Stimulated activated CD8-positive, alpha-beta memory T cell treated with anti-CD3 and anti-CD28 coated beads, Interleukin-15, amount 100 ng/mL, for 24 hours (primary cell): ENCODE results near the gene SDK1.
"Not testable (repeated sequence)": the region's sequence is repeated elsewhere in the genome, so short reads cannot be mapped to it uniquely, and the experiment has no call there.

Source experiments
- DNase-seq: peaks from one replicate; pipeline ENCODE4 v3.0.0-alpha.2; 2020; ENCODE audit warnings: low read depth

SDK1 gene

GRCh38 chr7:4227105-4228010 is 926.3 kb downstream of the SDK1 start:
- no peak for DNase-seq

DNA sequence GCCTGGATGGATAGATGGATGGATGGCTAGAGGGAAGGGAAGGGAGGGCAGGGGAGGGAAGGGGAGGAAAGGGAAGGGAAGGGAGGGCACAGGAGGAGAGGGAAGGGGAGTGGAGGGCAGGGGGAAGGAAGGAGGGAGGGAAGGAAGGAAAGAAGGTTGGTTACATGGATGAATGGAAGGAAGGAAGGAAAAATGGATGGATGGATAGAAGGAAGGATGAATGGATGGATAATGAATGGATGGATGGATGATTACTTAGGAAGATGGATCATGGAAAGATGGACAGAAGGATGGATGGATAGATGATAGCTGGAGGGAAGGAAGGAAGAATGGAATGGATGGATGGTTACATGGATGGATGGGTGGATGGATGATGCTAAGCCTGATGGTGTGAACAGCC is 929.3 kb downstream of the SDK1 start:
- DNase-seq, result no peak

GRCh38 chr7:4233146-4233545 is 932.1 kb downstream of the SDK1 start:
- DNase-seq, result no peak

DNA sequence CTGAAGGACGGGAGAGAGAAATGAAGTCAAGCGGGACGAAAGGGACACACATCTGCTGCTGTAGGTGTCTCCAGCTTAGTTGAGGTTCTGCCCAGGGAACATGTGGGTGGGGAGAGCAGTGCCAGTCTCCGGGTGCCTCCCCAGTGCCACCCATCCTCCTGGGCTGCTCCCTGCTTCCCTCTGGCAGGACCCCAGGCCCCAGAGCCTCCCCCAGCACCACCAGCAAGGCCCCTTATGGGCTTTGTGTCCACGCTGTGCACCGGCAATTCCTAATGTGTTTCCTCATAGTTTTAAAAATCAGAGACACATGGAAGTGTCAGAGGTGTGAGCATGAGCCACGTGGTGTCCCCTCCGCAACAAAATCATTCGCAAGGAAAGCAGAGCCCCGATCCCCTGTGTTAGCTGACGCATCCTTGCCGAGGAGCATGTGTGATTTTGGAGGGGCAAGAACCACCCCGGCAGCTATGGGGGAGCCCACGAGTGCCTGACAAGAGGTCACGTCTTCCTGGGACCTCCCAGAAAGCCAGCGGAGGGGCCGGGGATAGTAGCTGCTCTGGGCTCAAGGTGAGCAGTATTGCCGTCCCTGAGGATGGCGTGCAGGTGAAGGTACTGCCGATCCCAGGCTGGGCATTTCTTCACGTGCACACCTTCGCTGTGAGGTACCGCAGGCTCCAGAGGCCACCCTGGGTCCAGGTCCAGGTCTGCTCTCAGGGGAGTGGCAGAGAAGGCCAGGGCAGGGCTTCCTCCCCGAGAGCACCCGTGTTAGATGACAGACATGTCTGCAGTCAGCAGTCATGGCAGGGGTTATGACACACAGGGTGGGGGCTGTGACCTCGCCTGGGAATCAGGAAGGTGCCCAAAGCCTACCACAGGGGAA is 932.8 kb downstream of the SDK1 start:
- DNase-seq, result no peak

DNA sequence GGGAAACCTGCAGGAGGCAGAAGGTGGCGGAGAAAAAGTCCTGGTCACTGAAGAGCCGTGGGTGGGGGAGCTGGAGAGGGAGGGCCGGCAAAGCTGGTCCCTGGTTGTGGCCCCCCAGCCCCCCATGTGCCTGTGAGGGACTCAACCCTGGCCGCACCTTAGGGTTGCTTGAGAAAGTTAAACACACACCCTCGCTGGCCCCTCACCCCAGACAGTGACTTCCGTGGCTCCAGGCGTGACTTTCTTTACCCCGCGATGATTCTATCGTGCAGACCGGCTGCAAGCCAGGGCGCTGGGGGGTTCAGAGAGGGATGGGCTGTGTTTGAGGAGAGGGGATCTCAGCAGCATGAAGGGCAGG is 933.4 kb downstream of the SDK1 start:
- DNase-seq, result no peak

DNA sequence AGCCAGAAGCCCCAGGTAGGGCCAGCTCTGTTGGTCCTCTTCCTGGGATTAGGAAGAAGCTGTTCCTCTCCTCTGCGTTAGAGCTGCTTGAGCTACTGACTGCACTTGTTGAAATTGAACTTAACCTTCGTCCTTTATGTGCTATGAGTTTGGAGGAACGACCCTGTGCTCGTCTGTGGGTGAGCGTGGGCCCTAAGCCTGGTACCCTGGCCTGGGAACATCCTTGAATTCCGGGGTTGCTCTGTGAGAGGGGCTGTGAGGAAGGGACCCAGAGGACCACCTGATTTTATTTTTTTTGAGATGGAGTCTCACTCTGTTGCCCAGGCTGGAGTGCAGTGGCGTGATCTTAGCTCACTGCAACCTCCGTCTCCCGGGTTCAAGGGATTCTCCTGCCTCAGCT is 933.8 kb downstream of the SDK1 start:
- DNase-seq, result no peak

DNA sequence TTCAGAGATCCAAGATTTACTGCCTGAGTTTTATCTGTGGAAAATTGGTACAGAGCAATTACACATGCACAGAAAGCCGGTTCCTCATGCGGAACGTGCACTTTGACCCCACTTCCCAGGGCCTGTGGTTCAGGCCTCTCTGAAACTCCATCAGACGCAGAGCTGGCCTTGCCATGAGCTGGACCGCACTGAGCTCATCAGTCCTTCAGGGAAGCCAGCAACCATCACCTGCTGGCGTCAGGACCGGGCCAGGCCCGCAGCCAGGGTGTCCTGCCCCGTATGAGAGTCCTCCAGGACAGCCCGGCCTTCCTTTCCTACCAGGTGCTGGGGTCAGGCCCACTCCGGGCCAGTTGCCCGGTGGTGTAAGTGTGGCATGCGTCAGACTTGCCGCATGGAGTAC is 934.5 kb downstream of the SDK1 start:
- DNase-seq, result no peak

DNA sequence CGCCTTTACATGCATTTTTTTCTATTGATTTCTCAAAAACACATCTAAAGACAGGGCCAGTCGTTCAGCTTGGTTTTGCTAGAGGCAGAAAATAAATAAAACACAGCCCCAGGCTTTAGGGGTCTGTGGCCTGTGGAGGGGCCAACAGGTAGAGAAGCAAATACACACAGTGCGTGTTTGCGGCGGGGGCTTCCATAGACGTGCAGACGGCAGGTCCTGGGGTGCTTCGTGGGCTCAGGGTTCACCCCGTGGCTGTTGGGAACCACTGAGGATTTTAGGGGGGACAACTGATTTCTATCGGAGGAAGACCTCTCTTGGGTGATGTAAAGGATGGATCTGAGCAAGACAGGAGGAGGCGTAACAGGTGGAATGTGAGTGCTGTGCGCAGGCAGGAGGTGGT is 935.3 kb downstream of the SDK1 start:
- DNase-seq, result no peak

- not testable (repeated sequence) for DNase-seq
Observed at GRCh38 chr7:4236873-4237272, 935.8 kb downstream of the SDK1 start.

GRCh38 chr7:4237296-4238235 is 936.5 kb downstream of the SDK1 start:
- DNase-seq, result no peak

DNA sequence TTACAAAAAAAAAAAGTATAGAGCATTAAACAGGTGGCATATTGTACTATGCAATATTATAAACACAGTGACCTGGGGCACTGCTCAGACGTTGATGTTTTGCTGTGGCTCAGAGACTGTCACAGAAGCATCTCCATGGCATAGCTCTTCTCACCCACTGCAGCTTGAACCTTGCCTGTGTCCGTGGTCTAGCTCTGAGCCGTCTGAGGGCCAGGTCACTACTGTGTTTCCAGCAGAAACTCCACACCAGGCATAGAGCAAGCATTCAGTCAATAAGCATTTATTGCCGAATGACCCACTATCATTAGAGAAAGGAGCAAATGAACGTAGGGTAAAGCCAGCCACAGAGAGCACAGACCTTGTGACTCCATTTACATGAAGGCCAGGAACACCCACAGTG is 937.8 kb downstream of the SDK1 start:
- no peak for DNase-seq

DNA sequence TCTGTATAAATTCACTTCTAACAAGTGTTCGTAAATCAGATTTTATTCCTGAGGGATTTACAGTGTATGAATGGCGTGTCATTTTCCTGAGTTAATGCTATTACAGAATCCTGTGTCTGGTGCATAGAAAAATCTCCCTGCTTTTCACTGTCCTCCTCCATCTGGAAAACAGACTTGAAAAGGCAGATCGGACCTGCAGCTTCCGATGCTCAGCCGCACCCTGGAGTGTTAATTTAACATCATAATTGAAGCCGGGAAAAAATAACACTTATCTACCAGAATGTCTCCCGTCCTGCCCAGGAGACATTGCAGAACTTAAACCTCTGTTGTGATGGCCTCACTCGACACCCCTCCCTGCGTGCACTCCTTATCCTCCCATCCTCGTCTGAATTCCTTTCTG is 939.0 kb downstream of the SDK1 start:
- no peak for DNase-seq

- DNase-seq, result no peak
Observed at GRCh38 chr7:4240520-4241303, 939.7 kb downstream of the SDK1 start.

GRCh38 chr7:4241304-4241612 is 940.2 kb downstream of the SDK1 start:
- no peak for DNase-seq

DNA sequence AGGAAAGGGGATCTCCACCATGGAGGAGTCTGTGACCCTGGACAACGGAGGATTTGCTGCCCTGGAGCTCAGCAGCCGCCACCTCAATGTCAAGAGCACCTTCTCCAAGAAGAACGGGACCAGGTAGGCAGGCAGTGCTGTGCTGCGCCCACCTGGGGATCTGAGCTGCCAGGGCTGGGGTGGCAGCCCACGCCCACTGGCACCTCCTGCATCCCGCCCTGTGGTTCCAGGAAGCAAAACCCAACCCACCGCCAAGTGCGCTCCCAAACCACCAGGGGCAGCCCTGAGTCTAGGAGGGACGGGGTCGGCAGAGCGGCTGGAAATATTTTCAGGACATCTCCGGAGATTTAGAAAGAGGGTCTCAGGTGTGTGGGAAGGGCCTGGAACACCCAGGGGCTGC is 940.7 kb downstream of the SDK1 start:
- DNase-seq, result no peak

DNA sequence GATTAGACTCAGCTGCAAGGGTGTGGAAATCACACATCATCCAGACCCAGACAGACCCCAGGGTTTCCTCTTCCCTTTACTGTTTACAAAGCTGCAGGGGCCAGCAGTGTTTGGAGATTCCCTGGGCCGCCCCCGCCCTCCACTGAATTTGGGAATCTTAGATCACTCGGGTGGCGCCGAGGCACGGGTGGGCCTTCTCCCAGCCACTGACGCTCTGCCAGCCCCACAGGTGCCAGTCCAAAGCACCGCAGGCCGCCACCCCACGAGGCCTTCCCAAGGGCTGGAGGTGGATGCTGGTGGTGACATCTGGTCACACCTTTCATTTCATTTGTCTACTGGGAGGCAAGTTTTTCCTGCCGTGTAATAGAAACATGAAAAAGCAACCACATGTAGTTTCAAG is 941.7 kb downstream of the SDK1 start:
- no peak for DNase-seq

- DNase-seq, result no peak
Observed at GRCh38 chr7:4244041-4244440, 943.0 kb downstream of the SDK1 start.

DNA sequence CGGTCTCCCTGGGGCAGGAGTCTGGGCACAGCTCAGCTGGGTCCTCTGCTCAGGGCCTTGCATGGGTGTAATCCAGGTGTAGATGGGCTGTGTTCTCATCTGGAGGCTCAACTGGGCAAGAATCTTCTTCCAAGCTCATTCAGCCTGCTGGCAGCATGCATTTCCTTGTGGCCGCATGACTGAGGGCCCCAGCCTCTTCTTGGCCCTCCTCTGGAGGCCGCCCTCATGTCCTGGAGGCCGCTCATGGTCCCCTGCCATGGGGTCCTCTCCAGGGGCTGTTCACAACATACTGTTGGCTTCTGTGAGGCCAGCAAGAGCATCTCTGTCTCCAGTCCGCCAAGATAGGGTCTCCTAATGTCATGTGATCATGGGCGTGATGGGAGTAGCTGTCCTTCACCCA is 943.6 kb downstream of the SDK1 start:
- DNase-seq, result no peak

DNA sequence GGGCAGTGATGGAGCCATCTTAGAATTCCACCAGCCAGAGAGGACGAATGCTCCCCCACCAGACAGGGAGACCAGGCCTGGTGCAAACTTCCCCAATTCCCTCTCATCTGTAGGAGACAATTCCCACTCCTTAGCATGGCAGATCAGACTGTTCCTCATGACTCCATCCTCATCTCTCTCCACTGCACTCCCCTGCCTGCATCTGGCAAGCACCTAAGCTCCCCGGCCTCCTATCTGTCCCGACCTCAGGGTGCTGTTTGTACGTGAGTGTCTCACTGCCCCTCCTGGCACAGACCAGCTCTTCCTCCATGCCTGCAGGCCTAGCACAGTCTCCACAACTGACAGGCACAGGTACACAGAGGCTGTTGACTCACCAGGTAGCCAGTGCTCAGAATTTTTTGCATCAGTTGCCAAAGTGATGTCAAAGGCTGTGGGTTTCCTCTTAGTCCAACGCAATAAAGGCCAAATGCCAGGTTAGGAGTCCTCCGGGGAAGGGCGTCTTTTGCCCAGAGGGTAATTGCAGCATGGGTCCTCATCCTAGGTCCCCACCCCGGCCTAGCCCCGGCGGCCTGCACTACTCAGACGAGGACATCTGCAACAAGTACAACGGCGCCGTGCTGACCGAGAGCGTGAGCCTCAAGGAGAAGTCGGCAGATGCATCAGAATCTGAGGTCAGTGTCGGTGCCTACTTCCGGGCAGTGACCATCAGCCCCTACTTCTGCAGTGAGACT is 944.2 kb downstream of the SDK1 start:
- DNase-seq, result no peak

GRCh38 chr7:4245866-4246470 is 944.9 kb downstream of the SDK1 start:
- DNase-seq, result no peak
